ENCODE measurements around the gene COA6. TPM values are rescaled to one million over a fixed set of nuclear protein-coding genes. Genes with fewer than 3 reads are reported as not detected.
A peak's percentile ranks its signal among the peaks of the same experiment; 100 is the strongest.

The COA6 gene, protein sequence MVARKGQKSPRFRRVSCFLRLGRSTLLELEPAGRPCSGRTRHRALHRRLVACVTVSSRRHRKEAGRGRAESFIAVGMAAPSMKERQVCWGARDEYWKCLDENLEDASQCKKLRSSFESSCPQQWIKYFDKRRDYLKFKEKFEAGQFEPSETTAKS
- total RNA-seq (10 to 100 TPM; 18.5 to 21.8 TPM), polyA plus RNA-seq (10 to 100 TPM; 52.3 to 55.3 TPM)

DNA sequence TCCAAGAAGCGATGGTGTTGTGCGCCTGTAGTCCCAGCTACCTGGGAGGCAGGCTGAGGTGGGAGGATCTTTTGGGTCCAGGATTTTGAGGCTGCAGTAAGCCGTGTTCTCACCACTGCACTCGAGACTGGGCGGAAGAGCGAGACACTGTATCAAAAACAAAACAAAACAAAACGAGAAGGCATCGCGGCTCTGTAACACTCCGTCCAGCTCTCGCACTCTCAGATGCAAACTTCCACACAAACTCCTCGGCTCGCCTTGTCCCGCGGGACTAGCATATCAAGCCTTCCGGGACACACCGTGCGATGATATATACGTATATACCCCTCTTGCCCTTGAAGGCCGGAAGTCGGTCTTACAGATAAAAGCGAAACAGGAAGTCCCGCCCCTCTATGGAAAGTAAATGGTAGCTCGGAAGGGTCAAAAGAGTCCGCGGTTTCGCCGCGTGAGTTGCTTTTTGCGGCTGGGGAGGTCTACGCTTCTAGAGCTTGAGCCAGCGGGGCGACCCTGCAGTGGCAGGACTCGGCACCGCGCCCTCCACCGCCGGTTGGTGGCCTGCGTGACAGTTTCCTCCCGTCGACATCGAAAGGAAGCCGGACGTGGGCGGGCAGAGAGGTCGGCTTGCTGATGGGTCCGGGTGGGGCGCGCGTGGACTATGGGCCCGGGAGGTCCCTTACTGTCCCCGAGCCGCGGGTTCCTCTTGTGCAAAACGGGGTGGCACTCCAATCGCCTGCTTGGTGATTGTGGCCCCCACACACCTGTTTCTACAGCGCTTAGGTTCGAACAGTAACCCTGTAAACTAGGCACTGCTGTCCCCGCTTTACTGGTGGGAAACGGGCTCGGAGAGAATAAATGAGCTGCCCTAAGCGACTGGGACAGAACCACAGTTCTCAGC, at the start of gene COA6:
COA6 (plus strand) TSS at position 393 of the 895 bp plus-strand sequence; CDS start at position 404, 11 bp downstream.
- Mint-ChIP-seq H3K27me3 (no peaks in the 10 kb centered on the region), H3K36me3 (peaks cover 22 to 44% of the 10 kb centered on the region in 2 donors), H3K9me3 (no peaks in the 10 kb centered on the region), H3K4me1 (peaks cover 37 to 69% (median 48%) of the 10 kb centered on the region in 4 donors), H3K4me3 (peak within 1 kb of the TSS; percentile 93 to 100 (median 97)), H3K27ac (peak within 1 kb of the TSS; percentile 97 to 99 (median 99))
- Histone ChIP-seq H3K27ac (ENCODE audit: low read depth, low read length) (peak within 1 kb of the TSS; percentile 87), H3K36me3 (ENCODE audit: insufficient read depth, low read length) (peaks cover 20% of the 10 kb centered on the region), H3K4me1 (ENCODE audit: insufficient read depth, low read length) (peaks cover 46% of the 10 kb centered on the region), H3K4me3 (ENCODE audit: low read length in 2 of 2) (peak within 1 kb of the TSS; percentile 73 to 99), H3K27me3 (ENCODE audit: insufficient read depth, low read length) (no peaks in the 10 kb centered on the region), H3K9me3 (ENCODE audit: control insufficient read depth in 1 of 2, low read length in 2 of 2) (no peaks in the 10 kb centered on the region)
- peak; percentile 90 to 93 (median 92) for DNase-seq
- CTCF ChIA-PET (ENCODE audit: partially characterized antibody), result interaction anchor here (1.0 to 3.4 kb wide), 8 partner anchors 13 to 104 kb away, joined by 3 to 17 read pairs (median 4); no protein-coding TSS in a partner anchor
- intact Hi-C loops (cut with micrococcal nuclease), result loop anchor here (1.0 to 5.0 kb wide), 4 partner anchors 27 to 1909 kb away; partner anchors contain the start of gene ERO1B
- POLR2A ChIA-PET (ENCODE audit: partially characterized antibody), result interaction anchor here (0.6 to 4.9 kb wide), 27 partner anchors 10 to 1131 kb away, joined by 3 to 101 read pairs (median 5); partner anchors contain the start of genes B3GALNT2, RBM34, TARBP1 and TOMM20

DNA sequence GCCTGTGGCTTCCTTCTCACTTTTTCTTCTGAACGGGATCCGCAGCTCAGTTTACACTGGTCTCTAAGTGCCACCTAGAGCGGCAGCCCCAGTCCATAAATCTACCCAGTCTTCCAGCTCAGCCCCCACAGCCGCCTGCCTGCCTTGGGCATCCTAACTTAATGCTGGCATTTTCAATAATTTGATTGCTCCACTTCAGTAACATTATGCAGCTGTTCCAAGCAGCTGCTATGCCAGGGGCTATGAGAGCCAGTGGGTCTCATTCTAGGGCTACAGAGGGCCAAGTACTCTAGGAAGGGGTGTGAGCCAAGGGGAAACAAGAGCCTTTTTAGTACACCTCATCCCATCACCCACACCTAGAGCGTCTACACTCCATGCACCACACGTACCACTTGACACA, 48.4 kb upstream of the COA6 start:
- intact Hi-C loops (cut with micrococcal nuclease), result loop anchor here (5.0 kb wide), 1 partner anchor 152 kb away; the partner anchor contains the start of gene TARBP1
- CTCF ChIA-PET (ENCODE audit: partially characterized antibody), result interaction anchor here (0.8 to 6.3 kb wide), 3 partner anchors 14 to 83 kb away, joined by 3 to 91 read pairs (median 24); no protein-coding TSS in a partner anchor
- H3K4me3 Mint-ChIP-seq, result peak overlapping the region in 2 of 8 donors; percentile 40 to 91

DNA sequence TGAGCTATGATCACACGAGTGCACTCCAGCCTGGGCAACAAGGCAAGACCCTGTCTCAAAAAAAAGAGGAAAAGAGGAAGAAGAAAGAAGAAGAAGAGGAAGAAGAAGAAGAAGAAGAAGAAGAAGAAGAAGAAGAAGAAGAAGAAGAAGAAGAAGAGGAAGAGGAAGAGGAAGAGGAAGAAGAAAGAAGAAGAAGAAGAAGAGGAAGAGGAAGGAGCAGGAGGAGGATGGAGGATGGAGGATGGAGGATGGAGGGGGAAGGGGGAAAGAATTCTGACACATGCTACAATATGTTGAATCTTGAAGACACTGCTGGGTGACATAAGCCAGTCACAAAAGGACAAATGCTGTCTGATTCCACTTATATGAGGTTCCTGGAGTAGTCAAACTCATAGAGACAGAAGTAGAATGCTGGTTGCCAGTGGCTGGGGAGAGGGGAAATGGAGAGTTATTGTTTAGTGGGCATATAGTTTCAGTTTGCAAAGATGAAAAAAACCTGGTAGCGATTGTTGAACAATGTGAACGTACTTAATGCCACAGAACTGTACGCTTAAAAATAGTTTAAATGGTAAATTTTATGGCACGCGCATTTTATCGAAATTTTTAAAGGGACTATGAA, 47.3 kb upstream of the COA6 start:
- H3K36me3 ChIP-seq (ENCODE audit: insufficient read depth, low read length), result no peaks in the 10 kb centered on the region
- intact Hi-C loops (cut with micrococcal nuclease), result loop anchor here (1.0 to 5.0 kb wide), 3 partner anchors 16 to 151 kb away; partner anchors contain the start of genes COA6 and TARBP1
- Mint-ChIP-seq H3K4me3 (peak overlapping the region; percentile 89 to 97 (median 92)), H3K27ac (peak overlapping the region; percentile 52 to 98 (median 85)), H3K27me3 (peaks cover 1 to 20% of the 10 kb centered on the region in 2 donors), H3K36me3 (peaks cover 0 to 5% of the 10 kb centered on the region in 2 donors), H3K4me1 (peaks cover 7 to 39% (median 20%) of the 10 kb centered on the region in 4 donors), H3K9me3 (no peaks in the 10 kb centered on the region)
- H3K4me3 ChIP-seq (ENCODE audit: low read length in 2 of 2), result peak overlapping the region; percentile 20 to 71
- peaks cover 8% of the 10 kb centered on the region for H3K4me1 ChIP-seq (ENCODE audit: insufficient read depth, low read length)
- ChIA-PET CTCF (ENCODE audit: partially characterized antibody) (interaction anchor here (0.6 to 6.3 kb wide), 14 partner anchors 9 to 155 kb away, joined by 3 to 91 read pairs (median 5); partner anchors contain the start of gene COA6), POLR2A (ENCODE audit: partially characterized antibody) (interaction anchor here (1.1 to 1.2 kb wide), 3 partner anchors 47 to 152 kb away, joined by 3 to 12 read pairs (median 4); partner anchors contain the start of gene COA6)
- no peaks in the 10 kb centered on the region for H3K9me3 ChIP-seq (ENCODE audit: control insufficient read depth in 1 of 2, low read length in 2 of 2)
- no peaks in the 10 kb centered on the region for H3K27me3 ChIP-seq (ENCODE audit: insufficient read depth, low read length)
- H3K27ac ChIP-seq (ENCODE audit: low read depth, low read length), result peak overlapping the region; percentile 40
- DNase-seq, result no peak

More for the DNA sequence above, 48.4 kb upstream of the COA6 start:
- peaks cover 7 to 40% (median 20%) of the 10 kb centered on the region in 4 donors for H3K4me1 Mint-ChIP-seq
- POLR2A ChIA-PET (ENCODE audit: partially characterized antibody), result interaction anchor here (0.8 kb wide), 1 partner anchor 83 kb away, joined by 3 read pairs; no protein-coding TSS in a partner anchor
- no peak overlapping the region for H3K27ac Mint-ChIP-seq
- H3K9me3 Mint-ChIP-seq, result no peaks in the 10 kb centered on the region
- no peak for DNase-seq
- Histone ChIP-seq H3K4me3 (ENCODE audit: low read length in 2 of 2) (no peak overlapping the region), H3K9me3 (ENCODE audit: control insufficient read depth in 1 of 2, low read length in 2 of 2) (no peaks in the 10 kb centered on the region), H3K4me1 (ENCODE audit: insufficient read depth, low read length) (peaks cover 8% of the 10 kb centered on the region), H3K36me3 (ENCODE audit: insufficient read depth, low read length) (no peaks in the 10 kb centered on the region), H3K27ac (ENCODE audit: low read depth, low read length) (no peak overlapping the region), H3K27me3 (ENCODE audit: insufficient read depth, low read length) (no peaks in the 10 kb centered on the region)
- peaks cover 1 to 19% of the 10 kb centered on the region in 2 donors for H3K27me3 Mint-ChIP-seq
- H3K36me3 Mint-ChIP-seq, result peaks cover 0 to 5% of the 10 kb centered on the region in 2 donors

DNA sequence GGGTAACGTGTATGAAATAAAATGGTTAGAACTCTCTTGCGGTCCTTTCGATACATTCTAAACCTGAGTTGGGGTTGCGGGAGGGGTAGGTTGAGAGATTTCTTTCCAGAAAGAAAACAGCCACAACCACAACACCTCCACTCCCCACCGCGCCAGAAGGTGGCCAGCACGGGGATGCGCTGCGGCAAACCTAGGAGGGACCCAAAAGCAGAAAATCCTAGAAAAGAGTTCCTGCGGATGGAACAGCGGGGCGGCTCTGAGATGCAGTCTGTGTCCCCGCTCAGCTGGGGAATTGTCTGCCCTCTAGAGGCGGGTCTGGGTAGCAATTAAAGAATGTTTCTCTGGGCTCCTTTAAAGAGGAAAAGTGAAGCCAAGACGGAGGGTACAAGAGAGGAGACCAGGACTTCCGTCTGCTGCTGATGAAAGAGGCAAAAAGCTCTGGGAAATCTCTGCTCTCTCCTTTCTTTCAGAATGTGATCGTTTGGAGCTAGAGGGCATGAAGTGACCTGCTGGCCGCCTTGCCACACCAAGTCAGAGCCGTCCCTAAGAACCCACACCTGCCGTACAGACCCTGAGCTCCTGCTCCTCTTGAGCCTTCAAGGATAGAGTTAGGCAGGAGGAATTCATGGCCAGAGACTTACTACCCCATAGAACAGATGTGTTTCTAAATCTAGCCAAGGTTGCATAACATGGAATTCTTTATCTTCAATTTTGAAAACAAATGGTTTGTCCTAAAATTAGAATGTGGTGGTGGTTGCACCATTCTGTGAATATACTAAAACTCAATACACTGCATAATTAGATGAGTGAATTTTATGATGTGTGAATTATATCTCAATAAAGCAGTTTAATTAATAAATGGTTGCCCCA, 46.5 kb upstream of the COA6 start:
- Histone ChIP-seq H3K27ac (ENCODE audit: low read depth, low read length) (peak overlapping the region; percentile 40), H3K36me3 (ENCODE audit: insufficient read depth, low read length) (no peaks in the 10 kb centered on the region), H3K27me3 (ENCODE audit: insufficient read depth, low read length) (no peaks in the 10 kb centered on the region), H3K4me3 (ENCODE audit: low read length in 2 of 2) (peak overlapping the region; percentile 20 to 71), H3K4me1 (ENCODE audit: insufficient read depth, low read length) (peaks cover 8% of the 10 kb centered on the region), H3K9me3 (ENCODE audit: control insufficient read depth in 1 of 2, low read length in 2 of 2) (no peaks in the 10 kb centered on the region)
- no peaks in the 10 kb centered on the region for H3K9me3 Mint-ChIP-seq
- ChIA-PET CTCF (ENCODE audit: partially characterized antibody) (interaction anchor here (0.6 to 6.3 kb wide), 20 partner anchors 10 to 656 kb away, joined by 3 to 91 read pairs (median 4); partner anchors contain the start of gene COA6), POLR2A (ENCODE audit: partially characterized antibody) (interaction anchor here (1.2 kb wide), 2 partner anchors 46 to 83 kb away, joined by 4 to 12 read pairs; partner anchors contain the start of gene COA6)
- H3K4me1 Mint-ChIP-seq, result peaks cover 7 to 33% (median 18%) of the 10 kb centered on the region in 4 donors
- peak overlapping the region; percentile 89 to 97 (median 92) for H3K4me3 Mint-ChIP-seq
- intact Hi-C loops (cut with micrococcal nuclease), result loop anchor here (1.0 to 5.0 kb wide), 3 partner anchors 16 to 151 kb away; partner anchors contain the start of genes COA6 and TARBP1
- H3K36me3 Mint-ChIP-seq, result no peaks in the 10 kb centered on the region
- peak overlapping the region; percentile 52 to 98 (median 85) for H3K27ac Mint-ChIP-seq
- peak; percentile 69 to 76 (median 70) for DNase-seq
- peaks cover 1 to 26% of the 10 kb centered on the region in 2 donors for H3K27me3 Mint-ChIP-seq

DNA sequence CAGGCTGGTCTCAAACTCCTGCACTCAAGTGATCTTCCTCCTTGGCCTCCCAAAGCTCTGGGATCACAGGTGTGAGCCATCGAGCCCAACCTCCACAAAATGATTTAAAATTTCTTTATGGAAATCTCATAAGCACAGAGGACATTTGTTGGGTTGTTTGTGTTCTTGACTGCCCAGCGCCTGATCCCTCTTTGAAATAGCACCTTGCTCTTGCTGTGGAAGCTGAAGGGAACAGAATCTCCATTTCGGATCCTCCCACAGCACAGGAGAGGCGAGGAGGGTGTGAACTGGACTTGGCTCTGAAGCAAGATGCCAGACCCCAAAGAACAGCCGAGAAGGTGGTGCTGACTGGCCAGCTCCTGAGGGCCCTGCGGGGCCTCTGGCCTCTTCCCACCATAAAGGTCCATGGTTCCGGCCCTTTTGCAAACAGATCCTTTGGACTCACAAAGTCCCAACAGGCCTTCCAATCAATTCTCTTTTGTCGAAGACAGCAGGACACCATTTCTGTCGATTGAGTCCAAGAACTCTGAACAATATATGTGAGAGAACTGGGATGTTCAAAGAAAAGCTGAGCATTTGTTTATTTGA, 45.6 kb upstream of the COA6 start:
- Histone ChIP-seq H3K4me1 (ENCODE audit: insufficient read depth, low read length) (peaks cover 8% of the 10 kb centered on the region), H3K36me3 (ENCODE audit: insufficient read depth, low read length) (no peaks in the 10 kb centered on the region), H3K27me3 (ENCODE audit: insufficient read depth, low read length) (no peaks in the 10 kb centered on the region), H3K27ac (ENCODE audit: low read depth, low read length) (no peak overlapping the region), H3K4me3 (ENCODE audit: low read length in 2 of 2) (no peak overlapping the region), H3K9me3 (ENCODE audit: control insufficient read depth in 1 of 2, low read length in 2 of 2) (no peaks in the 10 kb centered on the region)
- H3K4me3 Mint-ChIP-seq, result no peak overlapping the region
- peaks cover 1 to 33% of the 10 kb centered on the region in 2 donors for H3K27me3 Mint-ChIP-seq
- no peaks in the 10 kb centered on the region for H3K9me3 Mint-ChIP-seq
- POLR2A ChIA-PET (ENCODE audit: partially characterized antibody), result interaction anchor here (0.8 kb wide), 1 partner anchor 45 kb away, joined by 5 read pairs; the partner anchor contains the start of gene COA6
- peaks cover 7 to 25% (median 17%) of the 10 kb centered on the region in 4 donors for H3K4me1 Mint-ChIP-seq
- CTCF ChIA-PET (ENCODE audit: partially characterized antibody), result interaction anchor here (0.9 to 6.3 kb wide), 15 partner anchors 9 to 393 kb away, joined by 3 to 91 read pairs (median 5); partner anchors contain the start of gene COA6
- intact Hi-C loops (cut with micrococcal nuclease), result loop anchor here (5.0 kb wide), 1 partner anchor 150 kb away; the partner anchor contains the start of gene TARBP1
- H3K27ac Mint-ChIP-seq, result no peak overlapping the region
- no peaks in the 10 kb centered on the region for H3K36me3 Mint-ChIP-seq
- no peak for DNase-seq
